Measurements from ENCODE around the gene CD79A. TPM values are rescaled to one million over a fixed set of nuclear protein-coding genes. Genes with fewer than 3 reads are reported as not detected.

CD79A gene
- total and polyA plus RNA-seq, 7 donors, result 1.8 to 169 (median 3.6) TPM; not detected in 4

- 8 to 9% methylated on average over 43 of the region's 43 CpGs for WGBS, 2 donors
- no peak for DNase-seq
- peaks cover 77 to 99% (median 98%) of the 10 kb centered on the region in 3 donors for H3K27me3 ChIP-seq
- TF ChIP-seq EP300 (IDR thresholded peaks at IDR 0.05) (no peak), POLR2AphosphoS5 (IDR thresholded peaks at IDR 0.05) (no peak), POLR2A (IDR thresholded peaks at IDR 0.05) (no peak)
- TF ChIP-seq, protein P1, sequence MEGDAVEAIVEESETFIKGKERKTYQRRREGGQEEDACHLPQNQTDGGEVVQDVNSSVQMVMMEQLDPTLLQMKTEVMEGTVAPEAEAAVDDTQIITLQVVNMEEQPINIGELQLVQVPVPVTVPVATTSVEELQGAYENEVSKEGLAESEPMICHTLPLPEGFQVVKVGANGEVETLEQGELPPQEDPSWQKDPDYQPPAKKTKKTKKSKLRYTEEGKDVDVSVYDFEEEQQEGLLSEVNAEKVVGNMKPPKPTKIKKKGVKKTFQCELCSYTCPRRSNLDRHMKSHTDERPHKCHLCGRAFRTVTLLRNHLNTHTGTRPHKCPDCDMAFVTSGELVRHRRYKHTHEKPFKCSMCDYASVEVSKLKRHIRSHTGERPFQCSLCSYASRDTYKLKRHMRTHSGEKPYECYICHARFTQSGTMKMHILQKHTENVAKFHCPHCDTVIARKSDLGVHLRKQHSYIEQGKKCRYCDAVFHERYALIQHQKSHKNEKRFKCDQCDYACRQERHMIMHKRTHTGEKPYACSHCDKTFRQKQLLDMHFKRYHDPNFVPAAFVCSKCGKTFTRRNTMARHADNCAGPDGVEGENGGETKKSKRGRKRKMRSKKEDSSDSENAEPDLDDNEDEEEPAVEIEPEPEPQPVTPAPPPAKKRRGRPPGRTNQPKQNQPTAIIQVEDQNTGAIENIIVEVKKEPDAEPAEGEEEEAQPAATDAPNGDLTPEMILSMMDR (IDR thresholded peaks at IDR 0.05), result no peak
- H3K27ac ChIP-seq, result no peak overlapping the region
- no peaks in the 10 kb centered on the region for H3K9me3 ChIP-seq
- peaks cover 0 to 21% (median 18%) of the 10 kb centered on the region in 4 donors for H3K4me1 ChIP-seq
- intact Hi-C loops (cut with DNase I), result no loop called here
- no peaks in the 10 kb centered on the region for H3K36me3 ChIP-seq
- peak overlapping the region in 3 of 4 donors; percentile 20 to 41 (median 41) for H3K4me3 ChIP-seq
Measured at GRCh38 chr19:41927497-41928192, 50.6 kb downstream of the CD79A start.

DNA sequence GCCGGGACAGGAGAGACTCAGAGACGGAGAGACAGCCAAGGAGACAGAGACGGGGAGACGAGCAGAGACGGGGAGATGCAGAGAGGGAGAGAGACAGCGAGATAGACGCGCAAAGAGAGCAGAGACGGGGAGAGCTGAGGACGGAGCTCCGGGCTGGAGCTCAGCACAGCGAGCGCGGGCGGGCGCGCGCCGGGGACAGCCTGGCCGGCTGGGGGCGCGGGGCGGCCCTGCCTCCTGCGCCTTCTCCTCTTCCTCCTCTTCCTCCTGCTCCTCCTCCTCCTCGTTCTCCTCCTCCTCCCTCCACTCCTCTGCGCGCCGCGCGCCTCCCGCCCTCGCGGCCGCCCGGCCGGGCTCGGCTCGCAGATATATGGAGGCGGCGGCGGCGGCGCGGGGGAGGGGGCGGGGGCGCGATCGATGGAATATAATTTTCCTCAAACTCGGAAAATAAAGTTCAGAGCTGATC, 51.2 kb downstream of the CD79A start, which contains the start of gene ERFL:
TSS of gene ERFL (minus strand) at position 229 of the 463 bp plus-strand sequence. CDS start 15,530 bp downstream, outside the sequence.
- WGBS, 2 donors, result 1% methylated on average over 49 of the region's 49 CpGs
- H3K9me3 ChIP-seq, result no peaks in the 10 kb centered on the region
- DNase-seq, result no peak
- H3K36me3 ChIP-seq, result no peaks in the 10 kb centered on the region
- intact Hi-C loops (cut with DNase I), result no loop called here
- TF ChIP-seq EP300 (IDR thresholded peaks at IDR 0.05) (no peak), POLR2A (IDR thresholded peaks at IDR 0.05) (no peak), POLR2AphosphoS5 (IDR thresholded peaks at IDR 0.05) (no peak)
- TF ChIP-seq, protein P1 (IDR thresholded peaks at IDR 0.05), result no peak
- no peak within 1 kb of the TSS for H3K27ac ChIP-seq
- H3K4me1 ChIP-seq, result peaks cover 0 to 23% (median 22%) of the 10 kb centered on the region in 4 donors
- H3K4me3 ChIP-seq, result peak within 1 kb of the TSS in 3 of 4 donors; percentile 20 to 41 (median 41)
- peaks cover 75 to 98% (median 98%) of the 10 kb centered on the region in 3 donors for H3K27me3 ChIP-seq

DNA sequence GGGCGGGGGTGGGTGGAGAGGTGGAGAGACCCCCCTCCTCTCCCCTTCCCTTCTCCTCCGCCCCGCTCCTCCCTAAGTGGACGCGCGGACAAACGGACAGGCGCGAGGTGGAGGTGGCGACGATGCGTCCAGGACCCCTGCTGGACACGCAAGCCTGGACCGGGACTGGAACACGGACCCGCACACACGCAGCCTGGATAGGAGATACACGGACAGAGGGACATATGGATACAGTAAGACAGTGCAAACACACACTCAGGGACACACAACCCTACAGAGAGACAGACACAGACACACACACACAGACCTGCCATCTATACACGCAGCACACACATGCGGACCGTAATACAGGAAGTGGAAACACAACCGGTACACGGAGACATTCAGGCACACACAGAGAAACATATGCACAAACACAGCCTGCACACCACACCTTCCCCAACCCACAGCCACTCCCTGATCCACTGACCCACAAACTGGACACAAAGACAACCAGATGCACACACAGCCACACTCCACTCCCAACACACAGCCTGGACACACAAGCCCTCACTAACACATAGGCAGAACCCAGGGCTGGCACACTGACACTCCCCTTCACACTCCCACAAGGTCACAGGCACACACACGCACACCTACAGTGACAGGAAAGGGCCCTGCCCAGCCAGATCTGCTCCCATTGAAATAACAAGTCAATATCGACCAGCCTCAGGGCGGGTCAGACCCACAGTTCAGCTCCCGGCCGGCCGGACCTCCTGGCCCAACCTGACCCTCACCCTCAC, 51.9 kb downstream of the CD79A start:
- peaks cover 73 to 100% (median 92%) of the 10 kb centered on the region in 3 donors for H3K27me3 ChIP-seq
- peaks cover 0 to 23% (median 22%) of the 10 kb centered on the region in 4 donors for H3K4me1 ChIP-seq
- H3K27ac ChIP-seq, result no peak overlapping the region
- peak overlapping the region in 3 of 4 donors; percentile 20 to 41 (median 41) for H3K4me3 ChIP-seq
- intact Hi-C loops (cut with DNase I), result no loop called here
- H3K36me3 ChIP-seq, result no peaks in the 10 kb centered on the region
- TF ChIP-seq EP300 (IDR thresholded peaks at IDR 0.05) (no peak), POLR2A (IDR thresholded peaks at IDR 0.05) (no peak), POLR2AphosphoS5 (IDR thresholded peaks at IDR 0.05) (no peak)
- TF ChIP-seq, protein P1 (IDR thresholded peaks at IDR 0.05), result no peak
- DNase-seq, result no peak
- WGBS, 2 donors, result 2 to 4% methylated on average over 29 of the region's 29 CpGs
- H3K9me3 ChIP-seq, result no peaks in the 10 kb centered on the region

GRCh38 chr19:41929536-41930071, 52.5 kb downstream of the CD79A start:
- DNase-seq, result no peak
- whole genome bisulfite sequencing, 2 donors, result 44 to 64% methylated on average over 14 of the region's 14 CpGs
- intact Hi-C loops (cut with DNase I), result loop anchor here (2.0 kb wide), 1 partner anchor 37 kb away; no protein-coding TSS in a partner anchor
- H3K9me3 ChIP-seq, result no peaks in the 10 kb centered on the region
- peaks cover 66 to 100% (median 91%) of the 10 kb centered on the region in 3 donors for H3K27me3 ChIP-seq
- no peak overlapping the region for H3K27ac ChIP-seq
- no peak overlapping the region for H3K4me3 ChIP-seq
- H3K4me1 ChIP-seq, result peaks cover 0 to 23% (median 22%) of the 10 kb centered on the region in 4 donors
- TF ChIP-seq EP300 (IDR thresholded peaks at IDR 0.05) (no peak), POLR2A (IDR thresholded peaks at IDR 0.05) (no peak), POLR2AphosphoS5 (IDR thresholded peaks at IDR 0.05) (no peak)
- TF ChIP-seq, protein P1 (IDR thresholded peaks at IDR 0.05), result no peak
- no peaks in the 10 kb centered on the region for H3K36me3 ChIP-seq

All from sigmoid colon (tissue), 7 donors.